Ovary (tissue), 9 donors: ENCODE data around the gene WDR91. TPM values are rescaled to one million over a fixed set of nuclear protein-coding genes. Genes with fewer than 3 reads are reported as not detected.

Experiments
- DNase-seq, 5 donors: peaks; one replicate each; pipeline ENCODE4 v3.0.0-alpha.2; 2019 to 2020
- H3K27ac ChIP-seq, 2 donors: fragments of 200-600 bp; one replicate each; pipeline versions ENCODE4 v1.5.1 to v1.8.0; 2019 to 2022
- H3K27me3 ChIP-seq: fragments of 200-600 bp; one replicate; pipeline ENCODE4 v1.8.0; 2022
- H3K36me3 ChIP-seq: fragments of 200-600 bp; sonication (generic); one replicate; pipeline ENCODE4 v1.5.1; 2019
- H3K4me1 ChIP-seq: one replicate; pipeline ENCODE4 v1.8.1; 2013; ENCODE audit warnings: mild to moderate bottlenecking, moderate library complexity; ENCODE audit not compliant: insufficient read depth
- H3K4me3 ChIP-seq: fragments of 200-600 bp; sonication (generic); one replicate; pipeline ENCODE4 v1.5.1; 2017
- H3K9me3 ChIP-seq, 2 donors: fragments of 200-600 bp in 1 of 2; sonication (generic) in 1 of 2; one replicate each; pipeline versions ENCODE4 v1.5.1 to v1.8.1; 2013 to 2019; ENCODE audit warnings: mild to moderate bottlenecking in 1 of 2, moderate library complexity in 1 of 2
- CTCF ChIP-seq, 3 donors: fragments of 450-650 bp in 2 of 3; fragments of 200-600 bp in 1 of 3; IDR thresholded peaks; one replicate each; pipeline versions ENCODE4 v1.5.1 to v1.8.0; 2016 to 2022; ENCODE audit warnings: antibody characterized with exemption in 3 of 3, mild to moderate bottlenecking in 1 of 3
- EP300 ChIP-seq: sonication (generic); formaldehyde crosslinking; IDR thresholded peaks from one replicate; pipeline ENCODE4 v1.6.1; 2017; ENCODE audit warnings: antibody characterized with exemption
- POLR2A ChIP-seq: fragments of 450-650 bp; IDR thresholded peaks from one replicate; pipeline ENCODE4 v1.6.1; 2017; ENCODE audit warnings: antibody characterized with exemption, mild to moderate bottlenecking, moderate library complexity
- WGBS, 3 donors: extraction: QIAGEN DNeasy Blood & Tissue Kit in 1 of 3; methylation state at CpG; one replicate each; pipeline versions ENCODE4 v1.1.5 to v1.1.7; 2013 to 2017; 5-methylcytosine and 5-hydroxymethylcytosine counted together
- intact Hi-C, 4 donors: fragments of 100-400 bp; cut with DNase I; formaldehyde crosslinking; loops; one replicate each; pipeline versions ENCODE4 v1.11.0 to v1.15.1; 2022 to 2023
- polyA plus RNA-seq, 2 donors: library from polyadenylated mRNA; stranded (reverse); fragments of 200-250 nt in 1 of 2; fragments of 350-450 nt in 1 of 2; fragmentation: Illumina TruSeq in 1 of 2; extraction: RNeasy Lipid Tissue Mini Kit (QIAGEN cat#74804) in 1 of 2; gene quantifications; one replicate each; pipeline ENCODE4 v1.2.3, GENCODE V29; 2013 to 2014
- total RNA-seq, 7 donors: library from RNA; depleted of rRNA in 2 of 7; stranded (reverse); fragments of >200 nt in 2 of 7; fragmentation: NEBNext Ultra II Directional in 3 of 7; extraction: Animal tissue kit (Norgen Biotek cat#: 25700) in 3 of 7; gene quantifications; one replicate each; pipeline versions ENCODE4 v1.1.0 to v1.2.4, GENCODE V29; 2016 to 2023
- donor health status: DM: no; HTN: no; CAD: no; lungs with moderate emphysema.
- donor health status: DM: no; HTN: no; CAD: no.
- donor health status: Bipolar disorder and iron deficiency.
- donor health status: DM: yes; HTN: yes; CAD: no.
- donor health status: DM: no; HTN: no; CAD: no.
- donor health status: DM: yes; HTN: yes; CAD: no.

Gene WDR91
- total and polyA plus RNA-seq, 9 donors, result 12.6 to 56.3 (median 32.2) TPM

DNA sequence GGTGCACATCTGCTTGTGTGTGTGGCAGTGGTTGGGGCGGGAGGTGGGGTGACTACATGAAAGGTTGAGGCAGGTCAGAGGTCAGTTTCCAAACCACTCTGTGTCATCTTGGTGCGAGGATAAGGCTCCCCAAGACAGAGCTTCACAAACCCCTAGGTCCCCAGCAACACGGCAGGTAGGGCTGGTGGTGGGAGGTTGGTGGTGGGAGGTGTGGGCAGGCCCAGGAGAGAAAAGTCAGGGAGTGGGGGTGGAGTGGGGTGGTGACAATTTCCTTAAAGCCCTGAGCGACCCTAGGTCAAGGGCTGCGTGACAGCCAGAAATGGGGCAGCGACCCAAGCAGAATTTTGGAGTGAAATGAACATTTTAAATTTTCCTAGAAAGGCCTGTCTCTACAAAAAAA is 20.8 kb upstream of the WDR91 start:
- intact Hi-C loops, result no loop called here
- H3K36me3 ChIP-seq, result no peaks in the 10 kb centered on the region
- no peaks in the 10 kb centered on the region for H3K4me1 ChIP-seq
- TF ChIP-seq CTCF (IDR thresholded peaks at IDR 0.05) (no peak), EP300 (no peak), POLR2A (no peak)
- WGBS, 3 donors, result 93 to 97% (median 96%) methylated on average over 6 of the region's 6 CpGs
- H3K9me3 ChIP-seq, result no peaks in the 10 kb centered on the region
- H3K4me3 ChIP-seq, result no peak overlapping the region
- H3K27ac ChIP-seq, result no peak overlapping the region
- no peak for DNase-seq
- no peaks in the 10 kb centered on the region for H3K27me3 ChIP-seq

GRCh38 chr7:135231686-135232085 is 20.4 kb upstream of the WDR91 start:
- H3K4me3 ChIP-seq, result no peak overlapping the region
- H3K27me3 ChIP-seq, result no peaks in the 10 kb centered on the region
- intact Hi-C loops, result no loop called here
- no peaks in the 10 kb centered on the region for H3K9me3 ChIP-seq
- no peak overlapping the region for H3K27ac ChIP-seq
- H3K4me1 ChIP-seq, result no peaks in the 10 kb centered on the region
- no peaks in the 10 kb centered on the region for H3K36me3 ChIP-seq
- DNase-seq, result no peak
- TF ChIP-seq EP300 (no peak), CTCF (IDR thresholded peaks at IDR 0.05) (no peak), POLR2A (no peak)

- Histone ChIP-seq H3K4me3 (no peak overlapping the region), H3K4me1 (no peaks in the 10 kb centered on the region), H3K27ac (no peak overlapping the region), H3K36me3 (no peaks in the 10 kb centered on the region), H3K27me3 (no peaks in the 10 kb centered on the region), H3K9me3 (no peaks in the 10 kb centered on the region)
- WGBS, 3 donors, result 67 to 96% (median 80%) methylated on average over 1 of the region's 1 CpG
- TF ChIP-seq POLR2A, result no peak
- no peak for TF ChIP-seq EP300
- no peak for TF ChIP-seq CTCF (IDR thresholded peaks at IDR 0.05)
- no peak for DNase-seq
- intact Hi-C loops, result no loop called here
These were observed 12.7 kb upstream of the WDR91 start for GRCh38 chr7:135224027-135224426.

DNA sequence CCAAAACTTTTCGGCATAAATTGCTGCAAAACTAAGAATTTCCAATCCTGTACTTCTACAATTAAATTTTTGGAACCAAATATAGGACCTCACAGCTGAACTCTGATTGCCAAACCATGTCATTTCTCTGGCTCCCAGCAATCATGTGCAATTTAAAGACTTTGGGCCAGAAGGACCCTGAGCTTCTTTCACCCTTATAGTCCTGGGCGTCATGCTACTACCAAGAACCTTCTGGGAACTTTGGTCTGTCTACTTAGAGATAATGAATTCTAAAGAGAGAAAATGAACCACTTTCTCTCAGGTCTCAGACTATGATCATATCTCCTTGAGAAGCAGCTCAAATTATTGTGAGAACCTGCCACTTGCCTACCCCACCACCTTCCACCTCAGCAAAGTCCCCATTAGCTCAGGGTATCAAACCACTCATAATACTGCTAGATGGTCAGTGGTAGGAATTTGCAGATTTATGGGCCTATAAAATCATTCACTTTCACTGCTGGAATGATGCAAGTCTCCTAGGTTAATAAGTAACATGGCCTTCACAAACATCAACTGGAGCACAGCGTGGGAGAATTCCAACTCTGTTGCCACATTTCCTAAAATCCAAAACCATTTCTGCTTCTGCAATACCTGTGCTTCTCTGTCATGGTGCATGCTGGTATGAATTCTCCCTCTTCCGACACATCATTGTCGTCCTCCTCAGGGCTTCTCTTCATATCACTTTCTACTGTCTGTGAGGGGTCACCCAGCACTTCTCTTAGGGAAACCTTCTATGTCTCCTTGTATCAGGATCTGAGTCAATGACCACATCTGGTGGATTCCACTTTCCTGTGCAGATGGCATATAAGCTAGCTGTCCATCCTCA is 6.6 kb upstream of the WDR91 start:
- 91 to 98% (median 94%) methylated on average over 5 of the region's 5 CpGs for WGBS, 3 donors
- no peak for DNase-seq
- H3K4me1 ChIP-seq, result no peaks in the 10 kb centered on the region
- H3K27ac ChIP-seq, result no peak overlapping the region
- no peaks in the 10 kb centered on the region for H3K27me3 ChIP-seq
- H3K9me3 ChIP-seq, result no peaks in the 10 kb centered on the region
- no peak overlapping the region for H3K4me3 ChIP-seq
- intact Hi-C loops, result no loop called here
- H3K36me3 ChIP-seq, result no peaks in the 10 kb centered on the region
- TF ChIP-seq EP300, result no peak
- TF ChIP-seq CTCF (IDR thresholded peaks at IDR 0.05), result no peak
- no peak for TF ChIP-seq POLR2A
